Peyer's patch (tissue), 4 donors: ENCODE results near the gene LRP5. TPM values are rescaled to one million over a fixed set of nuclear protein-coding genes. Genes with fewer than 3 reads are reported as not detected.

Experiments used
- DNase-seq, 3 donors: peaks; one replicate each; pipeline ENCODE4 v3.0.0-alpha.2; 2017 to 2019
- H3K27ac ChIP-seq, 4 donors: fragments of 200-600 bp; sonication (generic); one replicate each; pipeline ENCODE4 v1.5.1; 2016 to 2019
- H3K27me3 ChIP-seq, 2 donors: fragments of 200-600 bp; sonication (generic); one replicate each; pipeline ENCODE4 v1.5.1; 2019
- H3K36me3 ChIP-seq, 3 donors: fragments of 200-600 bp; sonication (generic); one replicate each; pipeline ENCODE4 v1.5.1; 2016 to 2019
- H3K4me1 ChIP-seq, 4 donors: fragments of 200-600 bp; sonication (generic); one replicate each; pipeline ENCODE4 v1.5.1; 2016 to 2019
- H3K4me3 ChIP-seq, 4 donors: fragments of 200-600 bp; sonication (generic); 1 replicate in 3 of 4; 2 replicates in 1 of 4; pipeline ENCODE4 v1.5.1; 2016 to 2019; ENCODE audit warnings: mild to moderate bottlenecking in 1 of 4
- H3K9me3 ChIP-seq, 4 donors: fragments of 200-600 bp; sonication (generic); one replicate each; pipeline ENCODE4 v1.5.1; 2016 to 2019; ENCODE audit warnings: mild to moderate bottlenecking in 1 of 4
- POLR2A ChIP-seq, 2 donors: fragments of 450-650 bp; IDR thresholded peaks; one replicate each; pipeline ENCODE4 v1.5.1; 2017; ENCODE audit warnings: antibody characterized with exemption in 2 of 2, mild to moderate bottlenecking in 2 of 2, moderate library complexity in 2 of 2
- total RNA-seq, 4 donors: library from RNA; depleted of rRNA; stranded (reverse); fragments of >200 nt; gene quantifications; one replicate each; pipeline ENCODE4 v1.1.0, GENCODE V29; 2016
- TF ChIP-seq, protein P1 (sequence below), 6 experiments: fragments of 450-650 bp in 4 of 6; fragments of 200-600 bp in 2 of 6; sonication (generic) in 1 of 6; IDR thresholded peaks; one replicate each; pipeline ENCODE4 v1.5.1; 2017 to 2019; ENCODE audit warnings: antibody characterized with exemption in 6 of 6, mild to moderate bottlenecking in 3 of 6, moderate library complexity in 1 of 6

The LRP5 gene
- total RNA-seq, 4 donors from 2014 or later, result 149 to 196 (median 168) TPM

DNA sequence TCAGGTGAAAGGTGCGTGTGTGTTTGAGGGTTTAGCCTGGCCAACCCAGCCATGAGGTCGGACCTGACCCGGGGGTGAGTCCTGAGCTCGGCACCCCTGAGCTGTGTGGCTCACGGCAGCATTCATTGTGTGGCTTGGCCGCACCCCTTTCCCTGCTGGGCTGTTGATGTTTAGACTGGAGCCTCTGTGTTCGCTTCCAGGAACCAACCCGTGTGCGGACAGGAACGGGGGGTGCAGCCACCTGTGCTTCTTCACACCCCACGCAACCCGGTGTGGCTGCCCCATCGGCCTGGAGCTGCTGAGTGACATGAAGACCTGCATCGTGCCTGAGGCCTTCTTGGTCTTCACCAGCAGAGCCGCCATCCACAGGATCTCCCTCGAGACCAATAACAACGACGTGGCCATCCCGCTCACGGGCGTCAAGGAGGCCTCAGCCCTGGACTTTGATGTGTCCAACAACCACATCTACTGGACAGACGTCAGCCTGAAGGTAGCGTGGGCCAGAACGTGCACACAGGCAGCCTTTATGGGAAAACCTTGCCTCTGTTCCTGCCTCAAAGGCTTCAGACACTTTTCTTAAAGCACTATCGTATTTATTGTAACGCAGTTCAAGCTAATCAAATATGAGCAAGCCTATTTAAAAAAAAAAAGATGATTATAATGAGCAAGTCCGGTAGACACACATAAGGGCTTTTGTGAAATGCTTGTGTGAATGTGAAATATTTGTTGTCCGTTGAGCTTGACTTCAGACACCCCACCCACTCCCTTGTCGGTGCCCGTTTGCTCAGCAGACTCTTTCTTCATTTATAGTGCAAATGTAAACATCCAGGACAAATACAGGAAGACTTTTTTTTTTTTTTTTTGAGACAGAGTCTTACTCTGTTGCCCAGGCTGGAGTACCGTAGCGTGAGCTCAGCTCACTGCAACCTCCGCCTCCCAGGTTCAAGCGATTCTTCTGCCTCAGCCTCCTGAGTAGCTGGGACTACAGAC lies 94.2 kb downstream of the LRP5 start:
- H3K27ac ChIP-seq, result peak overlapping the region in 1 of 4 donors; percentile 16
- no peak overlapping the region for H3K4me3 ChIP-seq
- peaks cover 0 to 66% (median 0%) of the 10 kb centered on the region in 3 donors for H3K36me3 ChIP-seq

DNA sequence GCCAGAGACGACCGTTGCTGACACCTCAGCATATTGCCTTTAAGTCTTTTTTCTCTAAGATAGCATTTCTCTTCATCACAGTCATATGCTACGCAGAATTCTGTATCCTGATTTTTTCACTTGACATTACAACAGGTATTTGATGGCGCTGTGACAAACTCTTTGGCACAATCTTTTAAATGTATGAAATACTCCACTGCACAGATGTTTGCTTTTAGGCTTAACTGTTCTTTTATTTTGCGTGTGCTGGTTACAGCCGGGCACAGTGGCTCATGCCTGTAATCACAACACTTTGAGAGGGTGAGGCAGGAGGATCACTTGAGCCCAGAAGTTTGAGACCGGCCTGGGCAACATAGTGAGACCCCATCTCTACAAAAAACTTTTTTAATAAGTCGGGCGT lies 96.1 kb downstream of the LRP5 start:
- Histone ChIP-seq H3K4me3 (no peak overlapping the region), H3K9me3 (no peaks in the 10 kb centered on the region), H3K4me1 (peaks cover 0 to 10% (median 0%) of the 10 kb centered on the region in 4 donors), H3K27ac (no peak overlapping the region), H3K36me3 (peaks cover 0 to 70% (median 0%) of the 10 kb centered on the region in 3 donors), H3K27me3 (no peaks in the 10 kb centered on the region)
- TF ChIP-seq, protein P1, sequence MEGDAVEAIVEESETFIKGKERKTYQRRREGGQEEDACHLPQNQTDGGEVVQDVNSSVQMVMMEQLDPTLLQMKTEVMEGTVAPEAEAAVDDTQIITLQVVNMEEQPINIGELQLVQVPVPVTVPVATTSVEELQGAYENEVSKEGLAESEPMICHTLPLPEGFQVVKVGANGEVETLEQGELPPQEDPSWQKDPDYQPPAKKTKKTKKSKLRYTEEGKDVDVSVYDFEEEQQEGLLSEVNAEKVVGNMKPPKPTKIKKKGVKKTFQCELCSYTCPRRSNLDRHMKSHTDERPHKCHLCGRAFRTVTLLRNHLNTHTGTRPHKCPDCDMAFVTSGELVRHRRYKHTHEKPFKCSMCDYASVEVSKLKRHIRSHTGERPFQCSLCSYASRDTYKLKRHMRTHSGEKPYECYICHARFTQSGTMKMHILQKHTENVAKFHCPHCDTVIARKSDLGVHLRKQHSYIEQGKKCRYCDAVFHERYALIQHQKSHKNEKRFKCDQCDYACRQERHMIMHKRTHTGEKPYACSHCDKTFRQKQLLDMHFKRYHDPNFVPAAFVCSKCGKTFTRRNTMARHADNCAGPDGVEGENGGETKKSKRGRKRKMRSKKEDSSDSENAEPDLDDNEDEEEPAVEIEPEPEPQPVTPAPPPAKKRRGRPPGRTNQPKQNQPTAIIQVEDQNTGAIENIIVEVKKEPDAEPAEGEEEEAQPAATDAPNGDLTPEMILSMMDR (IDR thresholded peaks at IDR 0.05), result no peak
- TF ChIP-seq POLR2A (IDR thresholded peaks at IDR 0.05), result no peak
- DNase-seq, result no peak

More for the DNA sequence above, 94.2 kb downstream of the LRP5 start:
- DNase-seq, result no peak
- Histone ChIP-seq H3K27me3 (no peaks in the 10 kb centered on the region), H3K9me3 (no peaks in the 10 kb centered on the region), H3K4me1 (peaks cover 0 to 4% (median 0%) of the 10 kb centered on the region in 4 donors)
- TF ChIP-seq POLR2A (IDR thresholded peaks at IDR 0.05), result no peak
- TF ChIP-seq, protein P1 (IDR thresholded peaks at IDR 0.05), result no peak

DNA sequence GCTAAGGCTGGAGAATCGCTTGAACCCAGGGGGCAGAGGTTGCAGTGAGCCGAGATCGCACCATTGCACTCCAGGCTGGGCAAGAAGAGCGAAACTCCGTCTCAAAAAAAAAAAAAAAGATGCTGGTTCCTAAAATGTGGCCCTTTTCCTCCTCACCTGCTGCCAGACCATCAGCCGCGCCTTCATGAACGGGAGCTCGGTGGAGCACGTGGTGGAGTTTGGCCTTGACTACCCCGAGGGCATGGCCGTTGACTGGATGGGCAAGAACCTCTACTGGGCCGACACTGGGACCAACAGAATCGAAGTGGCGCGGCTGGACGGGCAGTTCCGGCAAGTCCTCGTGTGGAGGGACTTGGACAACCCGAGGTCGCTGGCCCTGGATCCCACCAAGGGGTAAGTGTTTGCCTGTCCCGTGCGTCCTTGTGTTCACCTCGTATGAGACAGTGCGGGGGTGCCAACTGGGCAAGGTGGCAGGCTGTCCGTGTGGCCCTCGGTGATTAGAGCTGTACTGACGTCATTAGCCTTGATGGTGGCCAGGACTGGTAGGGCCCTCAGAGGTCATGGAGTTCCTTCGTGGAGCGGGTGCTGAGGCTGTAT lies 97.5 kb downstream of the LRP5 start:
- no peak for TF ChIP-seq POLR2A (IDR thresholded peaks at IDR 0.05)
- TF ChIP-seq, protein P1 (IDR thresholded peaks at IDR 0.05), result no peak
- H3K9me3 ChIP-seq, result no peaks in the 10 kb centered on the region
- H3K27me3 ChIP-seq, result no peaks in the 10 kb centered on the region
- H3K4me3 ChIP-seq, result no peak overlapping the region
- peaks cover 0 to 11% (median 0%) of the 10 kb centered on the region in 4 donors for H3K4me1 ChIP-seq
- no peak for DNase-seq
- H3K36me3 ChIP-seq, result peaks cover 0 to 73% (median 0%) of the 10 kb centered on the region in 3 donors
- no peak overlapping the region for H3K27ac ChIP-seq

DNA sequence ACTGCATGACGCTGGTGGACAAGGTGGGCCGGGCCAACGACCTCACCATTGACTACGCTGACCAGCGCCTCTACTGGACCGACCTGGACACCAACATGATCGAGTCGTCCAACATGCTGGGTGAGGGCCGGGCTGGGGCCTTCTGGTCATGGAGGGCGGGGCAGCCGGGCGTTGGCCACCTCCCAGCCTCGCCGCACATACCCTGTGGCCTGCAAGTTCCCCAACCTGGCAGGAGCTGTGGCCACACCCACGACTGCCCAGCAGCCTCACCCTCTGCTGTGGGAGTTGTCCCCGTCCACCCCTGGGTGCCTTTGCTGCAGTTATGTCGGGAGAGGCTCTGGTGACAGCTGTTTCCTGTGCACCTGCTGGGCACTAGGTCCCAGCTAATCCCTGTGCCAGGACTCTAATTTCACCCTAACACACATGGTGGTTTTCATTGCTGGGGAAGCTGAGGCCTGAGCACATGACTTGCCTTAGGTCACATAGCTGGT lies 99.2 kb downstream of the LRP5 start:
- TF ChIP-seq, protein P1 (IDR thresholded peaks at IDR 0.05), result no peak
- TF ChIP-seq POLR2A (IDR thresholded peaks at IDR 0.05), result no peak
- DNase-seq, result peak in 2 of 3 donors; percentile 72 to 82
- H3K4me3 ChIP-seq, result no peak overlapping the region
- no peaks in the 10 kb centered on the region for H3K9me3 ChIP-seq
- peaks cover 0 to 11% (median 0%) of the 10 kb centered on the region in 4 donors for H3K4me1 ChIP-seq
- H3K27ac ChIP-seq, result peak overlapping the region in 2 of 4 donors; percentile 50 to 56
- H3K27me3 ChIP-seq, result no peaks in the 10 kb centered on the region
- H3K36me3 ChIP-seq, result peaks cover 0 to 78% (median 0%) of the 10 kb centered on the region in 3 donors

DNA sequence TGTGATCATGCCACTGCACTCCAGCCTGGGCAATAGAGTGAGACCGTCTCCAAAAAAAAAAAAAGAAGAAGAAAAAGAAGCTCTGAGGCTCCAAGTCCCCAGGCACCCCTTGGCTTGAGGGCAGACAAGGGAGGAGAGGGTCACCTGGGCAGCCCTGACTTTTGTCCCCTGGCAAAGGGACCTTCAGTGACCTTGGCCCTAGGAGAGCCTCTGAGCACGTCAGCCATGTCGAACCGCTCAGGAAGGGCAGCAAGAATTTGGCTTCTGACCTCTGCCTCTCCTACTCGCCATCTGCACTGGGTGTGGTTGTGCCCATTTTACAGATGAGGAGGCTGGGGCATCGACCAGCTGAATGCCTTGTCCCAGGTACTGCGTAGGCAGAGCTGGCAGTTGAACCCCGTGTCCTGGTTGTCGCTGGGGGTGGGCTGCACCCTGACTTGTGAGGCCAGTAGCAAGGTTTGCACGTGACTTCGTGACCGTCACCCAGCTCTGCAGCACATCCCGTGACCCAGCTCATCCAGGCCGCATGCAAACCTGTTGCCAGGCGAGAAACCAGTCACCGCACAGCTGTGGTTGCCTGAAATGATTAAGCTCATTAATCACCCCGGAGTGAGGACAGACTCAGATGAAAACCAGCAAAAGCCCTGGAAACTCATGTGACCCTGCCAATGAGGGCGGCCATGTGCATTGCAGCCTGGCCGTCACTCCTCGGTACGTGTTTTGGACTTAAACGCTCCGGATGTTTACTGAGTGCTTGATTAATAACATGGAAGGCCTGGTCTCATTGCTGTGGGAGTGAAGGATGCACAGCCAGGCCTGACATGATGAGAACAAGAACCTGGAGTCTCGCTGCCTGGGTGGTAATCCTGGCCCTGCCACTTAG lies 100.4 kb downstream of the LRP5 start:
- TF ChIP-seq, protein P1 (IDR thresholded peaks at IDR 0.05), result no peak
- TF ChIP-seq POLR2A (IDR thresholded peaks at IDR 0.05), result no peak
- H3K4me1 ChIP-seq, result peaks cover 0 to 11% (median 0%) of the 10 kb centered on the region in 4 donors
- peak in 2 of 3 donors; percentile 47 to 54 for DNase-seq
- peaks cover 0 to 81% (median 0%) of the 10 kb centered on the region in 3 donors for H3K36me3 ChIP-seq
- H3K9me3 ChIP-seq, result no peaks in the 10 kb centered on the region
- peak overlapping the region in 3 of 4 donors; percentile 17 to 50 (median 39) for H3K27ac ChIP-seq
- no peak overlapping the region for H3K4me3 ChIP-seq
- H3K27me3 ChIP-seq, result no peaks in the 10 kb centered on the region
